CD4-positive, alpha-beta T cell (primary cell): ENCODE measurements around the gene CYP26B1. TPM values are rescaled to one million over a fixed set of nuclear protein-coding genes. Genes with fewer than 3 reads are reported as not detected.

Experiments
- ATAC-seq: fragments of 200-7000 bp; cut with Tn5 transposase; one replicate; pipeline ENCODE4 v1.10.0; 2022; ENCODE audit warnings: mild to moderate bottlenecking; ENCODE audit not compliant: poor library complexity
- CTCF ChIA-PET: fragments of 350-600 bp; sonication (Branson Sonifier 250); formaldehyde crosslinking; loops from one replicate; lab custom pipeline; 2021; ENCODE audit warnings: antibody characterized with exemption, inconsistent platforms; lab: Charles Lee
- POLR2A ChIA-PET: fragments of 350-600 bp; sonication (Branson Sonifier 250); formaldehyde crosslinking; loops from one replicate; lab custom pipeline; 2021; ENCODE audit warnings: antibody characterized with exemption, inconsistent platforms; lab: Charles Lee
- DNase-seq, 14 experiments: peaks; one replicate each; pipeline ENCODE4 v3.0.0-alpha.2; 2013 to 2020; ENCODE audit warnings: mixed read lengths in 2 of 14
- H3K27ac ChIP-seq, 2 donors: one replicate each; pipeline versions ENCODE4 v1.5.1 to v1.7.0; 2013; ENCODE audit warnings: low read length in 2 of 2, low read depth in 1 of 2, mild to moderate bottlenecking in 1 of 2
- H3K27me3 ChIP-seq, 2 experiments: 1 replicate in 1 of 2; 2 replicates in 1 of 2; pipeline versions ENCODE4 v1.6.1 to v1.7.0; 2013; ENCODE audit warnings: low read length in 2 of 2, control low read depth in 1 of 2, mild to moderate bottlenecking in 1 of 2, moderate library complexity in 1 of 2; ENCODE audit not compliant: insufficient read depth in 2 of 2, control insufficient read depth in 1 of 2
- H3K36me3 ChIP-seq: one replicate; pipeline ENCODE4 v1.6.1; 2013; ENCODE audit warnings: low read length, control low read depth; ENCODE audit not compliant: insufficient read depth
- H3K4me1 ChIP-seq: one replicate; pipeline ENCODE4 v1.6.1; 2013; ENCODE audit warnings: low read length, control low read depth; ENCODE audit not compliant: insufficient read depth
- H3K4me3 ChIP-seq: one replicate; pipeline ENCODE4 v1.5.1; 2013; ENCODE audit warnings: mild to moderate bottlenecking, low read length, moderate library complexity
- H3K9me3 ChIP-seq, 2 experiments: 1 replicate in 1 of 2; 2 replicates in 1 of 2; pipeline versions ENCODE4 v1.6.1 to v1.7.0; 2013; ENCODE audit warnings: low read length in 2 of 2, mild to moderate bottlenecking in 2 of 2, control low read depth in 1 of 2, moderate library complexity in 1 of 2; ENCODE audit not compliant: control insufficient read depth in 1 of 2, insufficient read depth in 1 of 2
- H3K27ac Mint-ChIP-seq: one replicate; pipeline ENCODE4 v1.8.0; 2020; ENCODE audit warnings: mixed read lengths
- H3K27me3 Mint-ChIP-seq: one replicate; pipeline ENCODE4 v1.8.0; 2021; ENCODE audit warnings: mixed read lengths
- H3K36me3 Mint-ChIP-seq: one replicate; pipeline ENCODE4 v1.8.0; 2021; ENCODE audit warnings: low read depth, mixed read lengths
- H3K4me1 Mint-ChIP-seq: one replicate; pipeline ENCODE4 v1.8.0; 2021; ENCODE audit warnings: low read depth, mixed read lengths
- H3K4me3 Mint-ChIP-seq: one replicate; pipeline ENCODE4 v1.8.0; 2020; ENCODE audit warnings: mild to moderate bottlenecking, mixed read lengths
- H3K9me3 Mint-ChIP-seq: one replicate; pipeline ENCODE4 v1.8.0; 2020; ENCODE audit warnings: mixed read lengths
- intact Hi-C, 2 experiments: fragments of 100-400 bp; cut with DNase I in 1 of 2; cut with micrococcal nuclease in 1 of 2; formaldehyde crosslinking; loops; one replicate each; pipeline versions ENCODE4 v1.15.1 to v1.9.0; 2023 to 2025; cut with DNase I, micrococcal nuclease
- total RNA-seq, 174 experiments: library from RNA in 2 of 174; stranded (reverse) in 2 of 174; gene quantifications; one replicate each; pipeline ENCODE4 v1.2.3 and lab custom pipeline; 2021 to 2026
- TF ChIP-seq, protein P1 (sequence below): fragments of 200-600 bp; IDR thresholded peaks from one replicate; pipeline ENCODE4 v1.8.0; 2022; ENCODE audit warnings: antibody characterized with exemption, mild to moderate bottlenecking

The CYP26B1 gene
- total RNA-seq, 2 experiments from 2014 or later: 0.05 TPM; not detected in 1

DNA sequence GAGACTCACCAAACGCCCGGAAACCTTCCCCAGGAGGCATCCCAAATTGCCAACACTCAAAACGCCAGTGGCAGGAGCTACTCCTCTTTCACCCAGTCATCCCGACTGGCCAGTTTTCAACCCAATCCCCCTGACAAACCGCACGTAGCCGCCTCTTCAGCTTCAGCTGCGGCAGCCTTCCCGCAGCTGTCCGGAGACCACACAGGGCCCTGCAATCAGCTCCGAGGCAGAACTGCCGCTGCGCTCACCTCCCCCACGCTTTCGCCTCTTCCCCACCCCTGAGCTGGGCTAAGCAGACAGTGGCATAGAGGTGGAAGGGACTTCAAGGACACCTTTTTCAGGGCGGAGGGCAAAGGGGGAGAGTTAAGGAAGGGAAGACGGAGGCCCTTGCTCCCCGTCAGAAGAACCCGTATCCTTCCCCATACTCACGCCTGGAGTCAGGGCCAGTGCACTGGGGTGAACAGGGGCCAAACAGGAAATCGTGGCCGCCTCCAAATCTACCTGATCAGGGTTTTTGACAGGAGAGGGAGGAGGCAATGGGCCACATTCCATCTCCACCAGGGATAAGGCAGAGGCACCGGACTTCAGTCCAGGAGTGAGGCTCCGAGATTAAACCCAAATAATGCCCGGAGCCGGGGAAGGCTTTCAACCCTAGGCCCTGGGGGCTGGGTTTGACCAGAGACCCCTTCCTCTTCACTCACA is 16.9 kb downstream of the CYP26B1 start:
- Histone ChIP-seq H3K27ac (no peak overlapping the region), H3K27me3 (no peaks in the 10 kb centered on the region), H3K9me3 (peaks cover 0 to 24% of the 10 kb centered on the region in 2 experiments), H3K4me1 (no peaks in the 10 kb centered on the region), H3K4me3 (no peak overlapping the region), H3K36me3 (no peaks in the 10 kb centered on the region)
- no peak overlapping the region for H3K27ac Mint-ChIP-seq
- H3K36me3 Mint-ChIP-seq: no peaks in the 10 kb centered on the region
- no peak overlapping the region for H3K4me3 Mint-ChIP-seq
- intact Hi-C loops: no loop called here
- peaks cover 15% of the 10 kb centered on the region for H3K27me3 Mint-ChIP-seq
- no peaks in the 10 kb centered on the region for H3K9me3 Mint-ChIP-seq
- CTCF ChIA-PET: no interaction called here
- POLR2A ChIA-PET: no interaction called here
- H3K4me1 Mint-ChIP-seq: no peaks in the 10 kb centered on the region
- TF ChIP-seq, protein P1, sequence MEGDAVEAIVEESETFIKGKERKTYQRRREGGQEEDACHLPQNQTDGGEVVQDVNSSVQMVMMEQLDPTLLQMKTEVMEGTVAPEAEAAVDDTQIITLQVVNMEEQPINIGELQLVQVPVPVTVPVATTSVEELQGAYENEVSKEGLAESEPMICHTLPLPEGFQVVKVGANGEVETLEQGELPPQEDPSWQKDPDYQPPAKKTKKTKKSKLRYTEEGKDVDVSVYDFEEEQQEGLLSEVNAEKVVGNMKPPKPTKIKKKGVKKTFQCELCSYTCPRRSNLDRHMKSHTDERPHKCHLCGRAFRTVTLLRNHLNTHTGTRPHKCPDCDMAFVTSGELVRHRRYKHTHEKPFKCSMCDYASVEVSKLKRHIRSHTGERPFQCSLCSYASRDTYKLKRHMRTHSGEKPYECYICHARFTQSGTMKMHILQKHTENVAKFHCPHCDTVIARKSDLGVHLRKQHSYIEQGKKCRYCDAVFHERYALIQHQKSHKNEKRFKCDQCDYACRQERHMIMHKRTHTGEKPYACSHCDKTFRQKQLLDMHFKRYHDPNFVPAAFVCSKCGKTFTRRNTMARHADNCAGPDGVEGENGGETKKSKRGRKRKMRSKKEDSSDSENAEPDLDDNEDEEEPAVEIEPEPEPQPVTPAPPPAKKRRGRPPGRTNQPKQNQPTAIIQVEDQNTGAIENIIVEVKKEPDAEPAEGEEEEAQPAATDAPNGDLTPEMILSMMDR: no peak
- ATAC-seq (no peak), DNase-seq (no peak)

DNA sequence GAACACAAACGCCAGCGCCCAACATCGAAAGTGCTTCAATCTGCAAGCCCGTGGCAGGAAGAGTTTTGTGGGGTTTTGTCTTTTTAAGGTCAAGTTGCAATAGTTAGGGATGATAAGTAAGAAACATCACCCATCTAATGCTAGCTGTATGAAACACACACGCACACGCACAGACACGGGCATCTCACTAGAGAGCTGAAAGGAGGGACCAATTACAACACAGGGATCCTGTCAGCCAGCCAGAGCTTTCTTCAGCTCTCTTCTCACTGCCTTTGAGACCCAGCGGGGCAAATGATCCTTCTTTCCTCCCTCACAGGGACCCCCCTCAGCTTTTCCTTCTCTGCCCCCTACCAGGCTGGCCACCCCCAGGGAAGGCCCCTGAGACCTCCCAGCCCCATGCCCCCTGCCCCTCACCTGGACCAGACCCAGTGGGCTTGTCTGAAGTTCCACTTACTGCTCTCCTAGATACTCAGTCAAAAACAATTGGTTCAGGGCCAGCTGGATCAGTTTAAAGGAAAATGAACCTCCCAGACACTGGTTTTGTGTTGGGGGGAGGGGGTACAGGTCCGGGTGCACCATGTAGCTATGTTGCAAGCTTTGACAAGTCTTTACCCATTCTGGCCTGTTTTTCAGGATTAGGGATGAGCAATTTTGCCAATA is 17.9 kb downstream of the CYP26B1 start:
- CTCF ChIA-PET: no interaction called here
- Histone ChIP-seq H3K4me3 (no peak overlapping the region), H3K27me3 (no peaks in the 10 kb centered on the region), H3K27ac (no peak overlapping the region), H3K36me3 (no peaks in the 10 kb centered on the region), H3K4me1 (no peaks in the 10 kb centered on the region), H3K9me3 (peaks cover 0 to 24% of the 10 kb centered on the region in 2 experiments)
- ATAC-seq: no peak
- Mint-ChIP-seq H3K36me3 (no peaks in the 10 kb centered on the region), H3K27me3 (peaks cover 23% of the 10 kb centered on the region), H3K4me3 (no peak overlapping the region), H3K4me1 (no peaks in the 10 kb centered on the region), H3K27ac (no peak overlapping the region), H3K9me3 (no peaks in the 10 kb centered on the region)
- TF ChIP-seq, protein P1: no peak
- POLR2A ChIA-PET: no interaction called here
- intact Hi-C loops: no loop called here
- no peak for DNase-seq

DNA sequence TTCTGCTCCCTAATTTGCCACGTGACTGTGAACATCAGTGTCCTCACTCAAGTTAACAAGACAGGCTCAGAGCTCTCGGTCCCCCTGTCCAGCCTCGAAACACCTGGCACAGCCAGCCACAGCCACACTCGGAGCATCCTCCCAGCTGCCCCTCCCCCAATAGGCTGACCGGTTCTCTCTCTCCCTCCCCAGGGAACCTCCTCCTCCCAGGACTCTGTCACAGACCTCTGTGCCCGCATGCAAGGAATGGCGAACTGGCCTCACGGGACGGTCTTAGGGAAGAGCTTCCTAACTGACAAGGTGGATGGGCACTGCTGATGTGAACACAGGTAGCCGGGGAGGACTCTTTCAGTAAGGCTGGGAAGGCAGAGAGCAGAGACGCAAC is 18.8 kb downstream of the CYP26B1 start:
- Histone ChIP-seq H3K9me3 (peaks cover 0 to 24% of the 10 kb centered on the region in 2 experiments), H3K27ac (no peak overlapping the region), H3K4me3 (no peak overlapping the region), H3K27me3 (no peaks in the 10 kb centered on the region), H3K36me3 (no peaks in the 10 kb centered on the region), H3K4me1 (no peaks in the 10 kb centered on the region)
- no peak overlapping the region for H3K27ac Mint-ChIP-seq
- H3K4me1 Mint-ChIP-seq: no peaks in the 10 kb centered on the region
- ATAC-seq (no peak), DNase-seq (peak in 2 of 14 experiments; percentile 5 to 31)
- ChIA-PET POLR2A (no interaction called here), CTCF (no interaction called here)
- H3K27me3 Mint-ChIP-seq: peaks cover 28% of the 10 kb centered on the region
- no peaks in the 10 kb centered on the region for H3K9me3 Mint-ChIP-seq
- H3K36me3 Mint-ChIP-seq: no peaks in the 10 kb centered on the region
- H3K4me3 Mint-ChIP-seq: no peak overlapping the region
- intact Hi-C loops: no loop called here
- TF ChIP-seq, protein P1: no peak
